C4-2B (cell line): ENCODE data around the gene RTN1.
A peak's percentile ranks its signal among the peaks of the same experiment; 100 is the strongest.

Source experiments
- CTCF ChIP-seq: fragments of 450-650 bp; conservative IDR thresholded peaks from 2 replicates; pipeline ENCODE4 v1.5.1; 2017; ENCODE audit warnings: mild to moderate bottlenecking
- ZFX ChIP-seq: fragments of 450-650 bp; IDR thresholded peaks from 2 replicates; pipeline ENCODE4 v1.6.1; 2017

- TF ChIP-seq CTCF: peak; percentile 87
- TF ChIP-seq ZFX: no peak
These were observed 182.1 kb downstream of the RTN1 start for GRCh38 chr14:59688224-59689170.
